HFFc6 (cell line): Measurements from ENCODE around the gene CLPTM1L. TPM values are rescaled to one million over a fixed set of nuclear protein-coding genes. Genes with fewer than 3 reads are reported as not detected.

ENCODE experiments used
- DNase-seq: peaks from one replicate; pipeline ENCODE4 v3.0.0-alpha.2; 2018
- H3K27ac Mint-ChIP-seq: 2 replicates; pipeline ENCODE4 v1.8.0; 2020; ENCODE audit warnings: mild to moderate bottlenecking, mixed read lengths
- H3K27me3 Mint-ChIP-seq: 2 replicates; pipeline ENCODE4 v1.8.0; 2021; ENCODE audit warnings: mild to moderate bottlenecking, moderate library complexity, mixed read lengths; ENCODE audit not compliant: insufficient read depth
- H3K36me3 Mint-ChIP-seq: 2 replicates; pipeline ENCODE4 v1.8.0; 2021; ENCODE audit warnings: low read depth, mixed read lengths
- H3K4me1 Mint-ChIP-seq: 2 replicates; pipeline ENCODE4 v1.8.0; 2020; ENCODE audit warnings: low read depth, mixed read lengths
- H3K4me3 Mint-ChIP-seq: 2 replicates; pipeline ENCODE4 v1.8.0; 2020; ENCODE audit warnings: mild to moderate bottlenecking, moderate library complexity, mixed read lengths
- H3K9me3 Mint-ChIP-seq: 2 replicates; pipeline ENCODE4 v1.8.0; 2020; ENCODE audit warnings: mild to moderate bottlenecking, mixed read lengths
- CTCF ChIP-seq: fragments of 200-600 bp; sonication (generic); IDR thresholded peaks from 2 replicates; pipeline ENCODE4 v1.5.0; 2021; ENCODE audit warnings: antibody characterized with exemption, mild to moderate bottlenecking
- total RNA-seq, 6 experiments: library from RNA; stranded (reverse); fragmentation: NEBNext Ultra II Directional; extraction: Animal tissue kit (Norgen Biotek cat#: 25700); gene quantifications; 2 replicates in 1 of 6; 3 replicates in 5 of 6; pipeline ENCODE4 v1.2.3, GENCODE V29; 2021

Gene CLPTM1L
- total RNA-seq, 6 experiments from 2014 or later, result 119 to 164 (median 143) TPM

- TF ChIP-seq CTCF, result no peak
- H3K27ac Mint-ChIP-seq, result no peak overlapping the region
- no peak for DNase-seq
- H3K9me3 Mint-ChIP-seq, result peaks cover 22% of the 10 kb centered on the region
- peaks cover 23% of the 10 kb centered on the region for H3K4me1 Mint-ChIP-seq
- H3K4me3 Mint-ChIP-seq, result no peak overlapping the region
- peaks cover 3% of the 10 kb centered on the region; the same call in 1 of the 2 replicates for H3K27me3 Mint-ChIP-seq
- peaks cover 21% of the 10 kb centered on the region for H3K36me3 Mint-ChIP-seq
Observed at GRCh38 chr5:1322955-1323802, 21.7 kb downstream of the CLPTM1L start.

DNA sequence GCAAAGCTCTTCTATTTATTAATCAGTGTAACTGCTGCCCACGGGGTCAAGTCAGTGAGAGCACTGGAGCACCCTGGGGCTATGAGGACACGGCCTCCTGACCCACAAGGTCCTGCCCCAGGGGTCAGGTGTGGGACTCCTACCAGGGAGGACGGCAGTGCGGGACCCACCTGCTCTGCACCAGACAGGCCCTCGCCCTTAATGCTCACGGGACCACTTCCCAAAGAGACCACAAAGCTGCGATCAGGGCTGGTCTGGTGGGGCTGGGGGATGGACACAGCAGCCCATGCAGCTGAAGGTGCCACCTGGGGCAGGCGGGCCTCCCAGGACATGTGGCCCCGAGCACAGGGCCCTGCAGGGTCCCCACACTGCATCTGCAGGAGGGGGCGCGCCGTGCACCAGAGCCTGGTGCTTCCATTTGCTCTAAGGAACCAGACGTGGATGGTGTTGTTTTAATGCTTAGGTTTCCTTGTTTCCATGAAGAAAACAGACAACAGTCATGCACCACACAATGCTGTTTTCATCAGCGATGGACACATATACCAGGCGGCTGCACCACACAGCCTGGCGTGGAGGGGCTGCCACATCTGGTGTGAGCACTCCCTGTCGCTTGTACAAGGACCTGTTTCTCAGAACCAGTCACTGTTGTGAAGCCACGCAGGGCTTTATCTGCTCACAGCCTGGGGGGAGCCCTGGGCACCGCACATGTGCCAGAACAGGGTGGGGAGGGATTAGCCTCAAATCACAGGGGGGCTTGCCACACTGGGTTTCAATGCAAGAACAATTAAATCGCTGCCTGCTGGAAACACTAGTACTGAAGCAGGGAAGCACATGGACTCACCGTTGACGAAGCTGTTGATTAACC, 22.6 kb downstream of the CLPTM1L start:
- peaks cover 21% of the 10 kb centered on the region for H3K36me3 Mint-ChIP-seq
- H3K4me1 Mint-ChIP-seq, result peaks cover 17% of the 10 kb centered on the region
- H3K9me3 Mint-ChIP-seq, result peaks cover 15% of the 10 kb centered on the region
- H3K4me3 Mint-ChIP-seq, result no peak overlapping the region
- no peak for TF ChIP-seq CTCF
- no peak overlapping the region for H3K27ac Mint-ChIP-seq
- no peaks in the 10 kb centered on the region; the same call in 1 of the 2 replicates for H3K27me3 Mint-ChIP-seq
- no peak for DNase-seq

DNA sequence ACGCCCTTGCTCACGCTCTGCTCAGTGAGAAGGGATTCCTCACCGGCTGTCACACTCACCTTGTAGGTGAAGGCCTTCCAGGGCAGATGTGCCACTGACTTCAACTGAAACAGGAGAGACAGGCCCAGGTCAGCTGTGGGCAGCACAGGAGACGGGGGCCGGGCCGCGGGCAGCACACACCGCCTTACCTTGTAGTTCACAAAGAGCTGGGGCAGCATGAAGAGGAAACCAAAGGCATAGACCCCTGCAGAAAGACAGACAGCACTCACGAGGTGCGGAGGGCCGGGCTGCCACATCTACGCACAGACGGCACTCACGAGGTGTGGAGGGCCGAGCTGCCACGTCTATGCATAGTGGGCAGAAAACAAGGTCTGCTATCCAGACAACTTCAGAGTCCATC, 23.3 kb downstream of the CLPTM1L start:
- H3K36me3 Mint-ChIP-seq, result peaks cover 21% of the 10 kb centered on the region
- TF ChIP-seq CTCF, result no peak
- peaks cover 8% of the 10 kb centered on the region for H3K9me3 Mint-ChIP-seq
- no peak for DNase-seq
- no peak overlapping the region for H3K27ac Mint-ChIP-seq
- peaks cover under 1% of the 10 kb centered on the region for H3K27me3 Mint-ChIP-seq
- H3K4me1 Mint-ChIP-seq, result peaks cover 10% of the 10 kb centered on the region
- no peak overlapping the region for H3K4me3 Mint-ChIP-seq

- peaks cover 3% of the 10 kb centered on the region for H3K27me3 Mint-ChIP-seq
- no peak for TF ChIP-seq CTCF
- H3K4me1 Mint-ChIP-seq, result peaks cover under 1% of the 10 kb centered on the region; the same call in 1 of the 2 replicates
- no peak for DNase-seq
- H3K27ac Mint-ChIP-seq, result no peak overlapping the region
- H3K4me3 Mint-ChIP-seq, result no peak overlapping the region
- H3K9me3 Mint-ChIP-seq, result no peaks in the 10 kb centered on the region
- H3K36me3 Mint-ChIP-seq, result peaks cover 13% of the 10 kb centered on the region
Observed at GRCh38 chr5:1320436-1321344, 24.2 kb downstream of the CLPTM1L start.
